Measurements from ENCODE around the gene CDKAL1. TPM values are rescaled to one million over a fixed set of nuclear protein-coding genes. Genes with fewer than 3 reads are reported as not detected.

CDKAL1 gene
- total and polyA plus RNA-seq, 2 of the 8 experiments (the other 6 are each of a cell fraction or from before 2014, with no cell fraction given): 8.4 to 24.6 TPM

GRCh38 chr6:21128601-21129000 is 594.3 kb downstream of the CDKAL1 start (continued):
- no peak for TF ChIP-seq CHD7 (IDR thresholded peaks at IDR 0.05; ENCODE audit: insufficient replicate concordance, low read length)
- no peak for TF ChIP-seq TBP (IDR thresholded peaks at IDR 0.05; ENCODE audit: low read depth, low read length)
- TF ChIP-seq MAFK (IDR thresholded peaks at IDR 0.05; ENCODE audit: low read depth, low read length): no peak
- no peak for TF ChIP-seq SP4 (IDR thresholded peaks at IDR 0.05; ENCODE audit: low read length)
- no peak for TF ChIP-seq HDAC2 (IDR thresholded peaks at IDR 0.05; ENCODE audit: borderline replicate concordance in 1 of 2, low read depth in 2 of 2, low read length in 2 of 2)
- no peak for TF ChIP-seq RBBP5 (IDR thresholded peaks at IDR 0.05; ENCODE audit: borderline replicate concordance, low read depth, low read length)
- TF ChIP-seq POU5F1 (IDR thresholded peaks at IDR 0.05; ENCODE audit: low read depth, low read length): no peak
- TF ChIP-seq HDAC6 (IDR thresholded peaks at IDR 0.05; ENCODE audit: low read depth, low read length): no peak
- TF ChIP-seq POLR2A (IDR thresholded peaks at IDR 0.05; ENCODE audit: control extremely low read depth in 1 of 2, low read depth in 2 of 2, low read length in 2 of 2): no peak
- TF ChIP-seq MAX (IDR thresholded peaks at IDR 0.05): no peak
- TF ChIP-seq RNF2 (IDR thresholded peaks at IDR 0.05; ENCODE audit: borderline replicate concordance, low read depth, low read length, missing control alignments, poor library complexity, severe bottlenecking): no peak
- no peak for TF ChIP-seq JUN (IDR thresholded peaks at IDR 0.05; ENCODE audit: low read depth, low read length)

All from H1 (cell line).